ENCODE measurements around the gene BMS1. TPM values are rescaled to one million over a fixed set of nuclear protein-coding genes. Genes with fewer than 3 reads are reported as not detected.
A peak's percentile ranks its signal among the peaks of the same experiment; 100 is the strongest.

Gene BMS1
- polyA plus RNA-seq, 1 of the 3 experiments (the other 2 are of a cell fraction): 4.9 TPM

GRCh38 chr10:42871823-42872222, 89.2 kb downstream of the BMS1 start:
- TF ChIP-seq, protein P1, sequence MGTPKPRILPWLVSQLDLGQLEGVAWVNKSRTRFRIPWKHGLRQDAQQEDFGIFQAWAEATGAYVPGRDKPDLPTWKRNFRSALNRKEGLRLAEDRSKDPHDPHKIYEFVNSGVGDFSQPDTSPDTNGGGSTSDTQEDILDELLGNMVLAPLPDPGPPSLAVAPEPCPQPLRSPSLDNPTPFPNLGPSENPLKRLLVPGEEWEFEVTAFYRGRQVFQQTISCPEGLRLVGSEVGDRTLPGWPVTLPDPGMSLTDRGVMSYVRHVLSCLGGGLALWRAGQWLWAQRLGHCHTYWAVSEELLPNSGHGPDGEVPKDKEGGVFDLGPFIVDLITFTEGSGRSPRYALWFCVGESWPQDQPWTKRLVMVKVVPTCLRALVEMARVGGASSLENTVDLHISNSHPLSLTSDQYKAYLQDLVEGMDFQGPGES (IDR thresholded peaks at IDR 0.05; ENCODE audit: low read depth, low read length): no peak
- TF ChIP-seq FOXM1 (IDR thresholded peaks at IDR 0.05; ENCODE audit: low read depth) (no peak), SMC3 (IDR thresholded peaks at IDR 0.05; ENCODE audit: low read depth, low read length) (no peak), ZBTB33 (IDR thresholded peaks at IDR 0.05; ENCODE audit: borderline replicate concordance, low read depth) (no peak), GABPA (IDR thresholded peaks at IDR 0.05; ENCODE audit: low read depth) (no peak)
- Histone ChIP-seq H3K4me3 (ENCODE audit: low read depth in 2 of 2, low read length in 1 of 2) (no peak overlapping the region), H3K27me3 (ENCODE audit: insufficient read depth) (no peaks in the 10 kb centered on the region), H3K9me2 (no peaks in the 10 kb centered on the region), H3K4me2 (no peak overlapping the region), H3K9ac (no peak overlapping the region), H2AFZ (ENCODE audit: low read depth) (no peak overlapping the region), H3K4me1 (ENCODE audit: control insufficient read depth in 1 of 2, insufficient read depth in 2 of 2, low read depth in 1 of 2, low read length in 1 of 2) (peaks cover 0 to 86% of the 10 kb centered on the region in 2 experiments; a peak in 2 of 4 replicates), H4K20me1 (ENCODE audit: insufficient read depth) (no peaks in the 10 kb centered on the region), H3K36me3 (replicated peaks in 1 of 2; ENCODE audit: control insufficient read depth in 1 of 2, insufficient read depth in 2 of 2, low read length in 1 of 2) (no peaks in the 10 kb centered on the region), H3K27ac (ENCODE audit: low read depth in 2 of 2, low read length in 1 of 2) (peak overlapping the region in 1 of 2 experiments; percentile 99; a peak in 2 of 4 replicates), H3F3A (replicated peaks; ENCODE audit: insufficient read depth) (no peaks in the 10 kb centered on the region), H3K79me2 (ENCODE audit: insufficient read depth) (no peaks in the 10 kb centered on the region), H3K9me3 (no peaks in the 10 kb centered on the region)
- 68% methylated on average over 4 of the region's 6 CpGs for WGBS (ENCODE audit: low lambda C conversion rate)
- CTCF ChIA-PET: interaction anchor here (1.0 to 2.0 kb wide), 10 partner anchors 99 to 234 kb away, joined by 3 to 28 read pairs (median 4); partner anchors contain the start of gene RET
- POLR2A ChIA-PET: interaction anchor here (0.8 to 2.8 kb wide), 7 partner anchors 99 to 211 kb away, joined by 3 to 28 read pairs (median 11); partner anchors contain the start of gene RET
- DNase-seq: peak; percentile 70

DNA sequence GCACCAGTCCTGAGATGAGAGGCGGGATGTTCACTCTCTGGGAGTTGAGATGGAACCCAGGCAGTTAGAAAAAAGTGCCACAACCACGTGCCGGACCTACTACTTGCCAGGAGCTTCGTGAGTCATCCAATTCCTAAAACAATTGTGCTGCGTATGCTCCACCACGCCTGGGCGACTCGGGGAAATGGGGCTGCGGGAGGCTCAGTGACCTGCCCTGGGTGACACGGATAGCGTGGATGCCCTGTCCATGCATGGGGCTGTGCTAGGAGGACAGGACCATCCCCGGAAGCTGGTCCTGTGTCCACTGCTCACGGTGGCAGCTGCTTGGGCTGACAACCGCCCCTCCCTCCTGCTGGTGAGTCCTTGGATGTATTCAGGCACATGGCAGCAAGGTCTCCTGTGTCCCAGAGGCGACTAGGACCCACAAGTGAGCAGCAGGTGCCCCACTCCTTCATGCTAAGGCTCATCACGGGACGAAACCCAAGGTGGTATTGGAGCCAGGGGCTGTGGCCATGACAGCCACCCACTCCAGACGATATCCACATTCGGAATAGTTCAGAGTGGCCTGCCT, 90.4 kb downstream of the BMS1 start:
- no peaks in the 10 kb centered on the region for H3K36me3 ChIP-seq (replicated peaks in 1 of 2; ENCODE audit: control insufficient read depth in 1 of 2, insufficient read depth in 2 of 2, low read length in 1 of 2)
- DNase-seq: no peak
- H2AFZ ChIP-seq (ENCODE audit: low read depth): no peak overlapping the region
- peak overlapping the region in 1 of 2 experiments; percentile 99; a peak in 2 of 4 replicates for H3K27ac ChIP-seq (ENCODE audit: low read depth in 2 of 2, low read length in 1 of 2)
- no peak for TF ChIP-seq JUND (IDR thresholded peaks at IDR 0.05)
- TF ChIP-seq, protein P1 (IDR thresholded peaks at IDR 0.05; ENCODE audit: low read depth, low read length): no peak
- H3K79me2 ChIP-seq (ENCODE audit: insufficient read depth): no peaks in the 10 kb centered on the region
- no peaks in the 10 kb centered on the region for H3K9me2 ChIP-seq
- H3K4me2 ChIP-seq: no peak overlapping the region
- no peak overlapping the region for H3K9ac ChIP-seq
- WGBS (ENCODE audit: low lambda C conversion rate): 76% methylated on average over 14 of the region's 19 CpGs
- ChIA-PET POLR2A (interaction anchor here (2.8 kb wide), 1 partner anchor 98 kb away, joined by 28 read pairs; no protein-coding TSS in a partner anchor), CTCF (no interaction called here)
- H3F3A ChIP-seq (replicated peaks; ENCODE audit: insufficient read depth): no peaks in the 10 kb centered on the region
- H3K4me1 ChIP-seq (ENCODE audit: control insufficient read depth in 1 of 2, insufficient read depth in 2 of 2, low read depth in 1 of 2, low read length in 1 of 2): peaks cover 0 to 89% of the 10 kb centered on the region in 2 experiments; a peak in 2 of 4 replicates
- no peaks in the 10 kb centered on the region for H3K27me3 ChIP-seq (ENCODE audit: insufficient read depth)
- no peaks in the 10 kb centered on the region for H4K20me1 ChIP-seq (ENCODE audit: insufficient read depth)
- H3K4me3 ChIP-seq (ENCODE audit: low read depth in 2 of 2, low read length in 1 of 2): no peak overlapping the region
- no peaks in the 10 kb centered on the region for H3K9me3 ChIP-seq
